Gastroesophageal sphincter (tissue), 4 donors: ENCODE data around the gene ANGPT4. TPM values are rescaled to one million over a fixed set of nuclear protein-coding genes. Genes with fewer than 3 reads are reported as not detected.

Experiments
- ATAC-seq: fragments of 150-250 bp; one replicate; pipeline ENCODE4 v1.9.1; 2016; ENCODE audit warnings: mild to moderate bottlenecking, moderate library complexity
- H3K27ac ChIP-seq, 4 donors: fragments of 200-600 bp; sonication (generic) in 3 of 4; 1 replicate in 3 of 4; 2 replicates in 1 of 4; pipeline ENCODE4 v1.5.1; 2016 to 2019
- H3K27me3 ChIP-seq: fragments of 200-600 bp; sonication (generic); one replicate; pipeline ENCODE4 v1.5.1; 2019
- H3K36me3 ChIP-seq, 2 donors: fragments of 200-600 bp; sonication (generic); one replicate each; pipeline ENCODE4 v1.5.1; 2019; ENCODE audit warnings: control low read depth in 1 of 2
- H3K4me1 ChIP-seq, 3 donors: fragments of 200-600 bp; sonication (generic); 1 replicate in 2 of 3; 2 replicates in 1 of 3; pipeline ENCODE4 v1.5.1; 2016 to 2019; ENCODE audit warnings: control low read depth in 2 of 3
- H3K4me3 ChIP-seq, 2 donors: fragments of 200-600 bp; sonication (generic); one replicate each; pipeline ENCODE4 v1.5.1; 2019; ENCODE audit warnings: mild to moderate bottlenecking in 1 of 2, moderate library complexity in 1 of 2
- H3K9me3 ChIP-seq, 3 donors: fragments of 200-600 bp; sonication (generic); one replicate each; pipeline ENCODE4 v1.5.1; 2017 to 2019; ENCODE audit warnings: control low read depth in 2 of 3
- CTCF ChIP-seq, 4 experiments: fragments of 200-600 bp in 2 of 4; fragments of 450-650 bp in 2 of 4; sonication (generic) in 1 of 4; IDR thresholded peaks; one replicate each; pipeline ENCODE4 v1.5.1; 2017 to 2019; ENCODE audit warnings: antibody characterized with exemption in 4 of 4, mild to moderate bottlenecking in 2 of 4, moderate library complexity in 2 of 4
- EP300 ChIP-seq: sonication (generic); formaldehyde crosslinking; IDR thresholded peaks from one replicate; pipeline ENCODE4 v1.6.1; 2017; ENCODE audit warnings: antibody characterized with exemption, mild to moderate bottlenecking
- POLR2A ChIP-seq, 2 donors: fragments of 450-650 bp; IDR thresholded peaks; one replicate each; pipeline ENCODE4 v1.6.1; 2017; ENCODE audit warnings: antibody characterized with exemption in 2 of 2, mild to moderate bottlenecking in 2 of 2, moderate library complexity in 1 of 2
- POLR2AphosphoS5 ChIP-seq: sonication (generic); formaldehyde crosslinking; IDR thresholded peaks from one replicate; pipeline ENCODE4 v1.6.1; 2017; ENCODE audit warnings: antibody characterized with exemption
- WGBS, 2 donors: methylation state at CpG; one replicate each; pipeline ENCODE4 v1.1.5; 2018; ENCODE audit warnings: low coverage in 1 of 2; 5-methylcytosine and 5-hydroxymethylcytosine counted together
- total RNA-seq, 4 donors: library from RNA; depleted of rRNA; stranded (reverse); fragments of >200 nt; gene quantifications; one replicate each; pipeline ENCODE4 v1.1.0, GENCODE V29; 2016

The ANGPT4 gene
- total RNA-seq, 4 donors from 2014 or later: 0.13 to 0.58 (median 0.15) TPM; not detected in 1

- WGBS, 2 donors: 43 to 44% methylated on average over 1 to 3 of the region's 4 CpGs
- H3K4me1 ChIP-seq: no peaks in the 10 kb centered on the region
- peaks cover 6% of the 10 kb centered on the region for H3K27me3 ChIP-seq
- H3K36me3 ChIP-seq: no peaks in the 10 kb centered on the region
- H3K27ac ChIP-seq: no peak overlapping the region
- no peaks in the 10 kb centered on the region for H3K9me3 ChIP-seq
- no peak overlapping the region for H3K4me3 ChIP-seq
- no peak for ATAC-seq
- TF ChIP-seq EP300 (no peak), POLR2A (IDR thresholded peaks at IDR 0.05) (no peak), POLR2AphosphoS5 (no peak), CTCF (IDR thresholded peaks at IDR 0.05) (no peak)
Observed at GRCh38 chr20:824916-825315, 91.2 kb downstream of the ANGPT4 start.

- Histone ChIP-seq H3K9me3 (no peaks in the 10 kb centered on the region), H3K27ac (no peak overlapping the region), H3K27me3 (peaks cover 6% of the 10 kb centered on the region), H3K4me3 (no peak overlapping the region), H3K4me1 (no peaks in the 10 kb centered on the region), H3K36me3 (no peaks in the 10 kb centered on the region)
- no peak for TF ChIP-seq EP300
- no peak for TF ChIP-seq POLR2A (IDR thresholded peaks at IDR 0.05)
- no peak for TF ChIP-seq CTCF (IDR thresholded peaks at IDR 0.05)
- 79% methylated on average over 3 of the region's 4 CpGs; no CpG with 5 or more reads in 1 of the 2 donors for WGBS, 2 donors
- no peak for ATAC-seq
Observed at GRCh38 chr20:824490-824889, 91.6 kb downstream of the ANGPT4 start.

- no peak for ATAC-seq
Observed at GRCh38 chr20:823574-823902, 92.6 kb downstream of the ANGPT4 start.

GRCh38 chr20:822651-823573 is 93.2 kb downstream of the ANGPT4 start:
- H3K4me3 ChIP-seq: no peak overlapping the region
- H3K9me3 ChIP-seq: no peaks in the 10 kb centered on the region
- ATAC-seq: no peak
- 80 to 89% methylated on average over 6 of the region's 12 CpGs for WGBS, 2 donors
- peaks cover 6% of the 10 kb centered on the region for H3K27me3 ChIP-seq
- H3K4me1 ChIP-seq: peaks cover 0 to 4% (median 0%) of the 10 kb centered on the region in 3 donors
- no peaks in the 10 kb centered on the region for H3K36me3 ChIP-seq
- TF ChIP-seq CTCF (IDR thresholded peaks at IDR 0.05): no peak
- TF ChIP-seq EP300: no peak
- TF ChIP-seq POLR2AphosphoS5: no peak
- TF ChIP-seq POLR2A (IDR thresholded peaks at IDR 0.05): no peak
- no peak overlapping the region for H3K27ac ChIP-seq

More at GRCh38 chr20:823574-823902, 92.6 kb downstream of the ANGPT4 start:
- no peak overlapping the region for H3K27ac ChIP-seq
- TF ChIP-seq POLR2AphosphoS5: no peak
- no peak for TF ChIP-seq EP300
- no peak for TF ChIP-seq POLR2A (IDR thresholded peaks at IDR 0.05)
- TF ChIP-seq CTCF (IDR thresholded peaks at IDR 0.05): no peak
- peaks cover 6% of the 10 kb centered on the region for H3K27me3 ChIP-seq
- H3K4me1 ChIP-seq: peaks cover 0 to 4% (median 0%) of the 10 kb centered on the region in 3 donors
- WGBS, 2 donors: 73 to 93% methylated on average over 3 to 4 of the region's 4 CpGs
- H3K9me3 ChIP-seq: no peaks in the 10 kb centered on the region
- H3K36me3 ChIP-seq: no peaks in the 10 kb centered on the region
- no peak overlapping the region for H3K4me3 ChIP-seq

- Histone ChIP-seq H3K36me3 (no peaks in the 10 kb centered on the region), H3K9me3 (no peaks in the 10 kb centered on the region), H3K4me1 (peaks cover 0 to 4% (median 0%) of the 10 kb centered on the region in 3 donors), H3K27me3 (peaks cover 10% of the 10 kb centered on the region), H3K27ac (no peak overlapping the region), H3K4me3 (no peak overlapping the region)
- TF ChIP-seq EP300: no peak
- TF ChIP-seq POLR2A (IDR thresholded peaks at IDR 0.05): no peak
- no peak for TF ChIP-seq POLR2AphosphoS5
- no peak for TF ChIP-seq CTCF (IDR thresholded peaks at IDR 0.05)
- ATAC-seq: no peak
- 71 to 80% methylated on average over 1 to 3 of the region's 3 CpGs for WGBS, 2 donors
Observed at GRCh38 chr20:821731-822065, 94.4 kb downstream of the ANGPT4 start.
